ENCODE data around the gene SNTG2. TPM values are rescaled to one million over a fixed set of nuclear protein-coding genes. Genes with fewer than 3 reads are reported as not detected.
"Not testable (repeated sequence)": the region's sequence is repeated elsewhere in the genome, so short reads cannot be mapped to it uniquely, and the experiment has no call there.

SNTG2 gene
- total RNA-seq, 2 donors from 2014 or later = 0.72 to 1.0 TPM

DNA sequence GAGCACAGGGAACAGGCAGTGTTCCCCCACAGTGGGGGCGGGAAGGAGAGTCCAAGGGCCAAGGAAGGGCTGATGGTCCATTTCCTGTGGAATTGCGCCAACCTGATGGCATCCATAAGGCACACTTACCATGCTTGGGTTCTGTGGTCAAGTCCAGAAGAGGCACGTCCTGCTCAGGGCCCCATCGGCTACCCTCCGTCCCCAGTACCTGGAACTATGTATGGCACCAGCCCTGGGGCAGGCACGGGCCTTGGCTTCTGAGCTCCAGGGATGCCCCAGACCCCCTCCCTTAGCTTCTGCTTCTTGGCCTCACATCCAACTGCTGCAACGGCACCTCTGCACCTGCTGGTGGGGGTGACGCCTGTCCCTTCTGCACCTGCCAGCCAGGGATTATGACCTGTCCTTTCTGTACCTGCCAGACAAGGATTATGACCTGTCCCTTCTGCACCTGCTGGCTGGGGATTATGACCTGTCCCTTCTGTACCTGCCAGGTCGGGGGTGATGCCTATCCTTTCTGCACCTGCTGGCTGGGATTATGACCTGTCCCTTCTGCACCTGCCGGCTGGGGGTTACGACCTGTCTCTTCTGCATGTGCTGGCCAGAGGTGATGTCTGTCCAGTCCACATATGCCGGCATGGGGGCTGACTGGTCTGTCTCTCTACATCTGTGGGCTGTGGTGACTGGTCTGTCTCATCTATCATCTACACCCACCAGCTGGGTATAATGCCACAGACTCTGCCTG, 45.4 kb upstream of the SNTG2 start:
- no peak overlapping the region for H3K9ac ChIP-seq (ENCODE audit: low read depth in 2 of 2, low read length in 2 of 2)
- no peak overlapping the region for H3K27ac ChIP-seq
- no peak overlapping the region for H3K4me3 ChIP-seq
- no peaks in the 10 kb centered on the region for H3K4me1 ChIP-seq
- DNase-seq = no peak
- no peaks in the 10 kb centered on the region for H3K9me3 ChIP-seq
- no peaks in the 10 kb centered on the region for H3K36me3 ChIP-seq
- intact Hi-C loops (cut with DNase I) = no loop called here
- H3K27me3 ChIP-seq = no peaks in the 10 kb centered on the region
- TF ChIP-seq, protein P1, sequence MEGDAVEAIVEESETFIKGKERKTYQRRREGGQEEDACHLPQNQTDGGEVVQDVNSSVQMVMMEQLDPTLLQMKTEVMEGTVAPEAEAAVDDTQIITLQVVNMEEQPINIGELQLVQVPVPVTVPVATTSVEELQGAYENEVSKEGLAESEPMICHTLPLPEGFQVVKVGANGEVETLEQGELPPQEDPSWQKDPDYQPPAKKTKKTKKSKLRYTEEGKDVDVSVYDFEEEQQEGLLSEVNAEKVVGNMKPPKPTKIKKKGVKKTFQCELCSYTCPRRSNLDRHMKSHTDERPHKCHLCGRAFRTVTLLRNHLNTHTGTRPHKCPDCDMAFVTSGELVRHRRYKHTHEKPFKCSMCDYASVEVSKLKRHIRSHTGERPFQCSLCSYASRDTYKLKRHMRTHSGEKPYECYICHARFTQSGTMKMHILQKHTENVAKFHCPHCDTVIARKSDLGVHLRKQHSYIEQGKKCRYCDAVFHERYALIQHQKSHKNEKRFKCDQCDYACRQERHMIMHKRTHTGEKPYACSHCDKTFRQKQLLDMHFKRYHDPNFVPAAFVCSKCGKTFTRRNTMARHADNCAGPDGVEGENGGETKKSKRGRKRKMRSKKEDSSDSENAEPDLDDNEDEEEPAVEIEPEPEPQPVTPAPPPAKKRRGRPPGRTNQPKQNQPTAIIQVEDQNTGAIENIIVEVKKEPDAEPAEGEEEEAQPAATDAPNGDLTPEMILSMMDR (IDR thresholded peaks at IDR 0.05) = no peak

GRCh38 chr2:905833-906140, 44.9 kb upstream of the SNTG2 start:
- no peak for DNase-seq
- Histone ChIP-seq H3K9me3 (no peaks in the 10 kb centered on the region), H3K36me3 (no peaks in the 10 kb centered on the region), H3K9ac (ENCODE audit: low read depth in 2 of 2, low read length in 2 of 2) (no peak overlapping the region), H3K27me3 (no peaks in the 10 kb centered on the region), H3K4me1 (no peaks in the 10 kb centered on the region), H3K4me3 (no peak overlapping the region), H3K27ac (no peak overlapping the region)
- TF ChIP-seq, protein P1 (IDR thresholded peaks at IDR 0.05) = no peak
- intact Hi-C loops (cut with DNase I) = no loop called here

DNA sequence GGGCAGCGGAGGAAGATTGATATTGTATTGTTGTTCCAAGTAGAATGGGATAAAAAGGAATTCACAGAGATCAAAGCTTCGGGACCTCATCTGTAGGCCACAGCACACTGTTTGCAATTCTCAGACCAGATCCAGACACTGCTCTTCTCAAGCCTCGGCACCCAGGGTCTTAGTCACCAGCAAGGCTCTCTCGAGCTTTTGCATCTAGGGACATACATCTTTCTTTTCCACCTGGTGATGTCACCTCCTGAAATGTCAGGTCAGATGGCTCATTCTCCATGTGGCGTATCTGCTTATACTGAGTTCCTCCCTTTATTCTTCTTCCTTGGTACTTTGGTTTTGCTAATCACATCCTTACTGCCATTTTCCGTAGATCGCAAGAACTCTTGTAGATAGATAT, 42.9 kb upstream of the SNTG2 start:
- intact Hi-C loops (cut with DNase I) = no loop called here
- TF ChIP-seq, protein P1 (IDR thresholded peaks at IDR 0.05) = no peak
- DNase-seq = no peak

GRCh38 chr2:908568-908967, 42.1 kb upstream of the SNTG2 start:
- Histone ChIP-seq H3K36me3 (no peaks in the 10 kb centered on the region), H3K9me3 (no peaks in the 10 kb centered on the region), H3K4me1 (no peaks in the 10 kb centered on the region), H3K4me3 (no peak overlapping the region), H3K27ac (no peak overlapping the region), H3K27me3 (no peaks in the 10 kb centered on the region), H3K9ac (ENCODE audit: low read depth in 2 of 2, low read length in 2 of 2) (no peak overlapping the region)
- intact Hi-C loops (cut with DNase I) = no loop called here
- DNase-seq = no peak
- TF ChIP-seq, protein P1 (IDR thresholded peaks at IDR 0.05) = no peak

More for the DNA sequence above, 42.9 kb upstream of the SNTG2 start:
- Histone ChIP-seq H3K27me3 (no peaks in the 10 kb centered on the region), H3K9me3 (no peaks in the 10 kb centered on the region), H3K27ac (no peak overlapping the region), H3K9ac (ENCODE audit: low read depth in 2 of 2, low read length in 2 of 2) (no peak overlapping the region), H3K4me3 (no peak overlapping the region), H3K4me1 (no peaks in the 10 kb centered on the region), H3K36me3 (no peaks in the 10 kb centered on the region)

DNA sequence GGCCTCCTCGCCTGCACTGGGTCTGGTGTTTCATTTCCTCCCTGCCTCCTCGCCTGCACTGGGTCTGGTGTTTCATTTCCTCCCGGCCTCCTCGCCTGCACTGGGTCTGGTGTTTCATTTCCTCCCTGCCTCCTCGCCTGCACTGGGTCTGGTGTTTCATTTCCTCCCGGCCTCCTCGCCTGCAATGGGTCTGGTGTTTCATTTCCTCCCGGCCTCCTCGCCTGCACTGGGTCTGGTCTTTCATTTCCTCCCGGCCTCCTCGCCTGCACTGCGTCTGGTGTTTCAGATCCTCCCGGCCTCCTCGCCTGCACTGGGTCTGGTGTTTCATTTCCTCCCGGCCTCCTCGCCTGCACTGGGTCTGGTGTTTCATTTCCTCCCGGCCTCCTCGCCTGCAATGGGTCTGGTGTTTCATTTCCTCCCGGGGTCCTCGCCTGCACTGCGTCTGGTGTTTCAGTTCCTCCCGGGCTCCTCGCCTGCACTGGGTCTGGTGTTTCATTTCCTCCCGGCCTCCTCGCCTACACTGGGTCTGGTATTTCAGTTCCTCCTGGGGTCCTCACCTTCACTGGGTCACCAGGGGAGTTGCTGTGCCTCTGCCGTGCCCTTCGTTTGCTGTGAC, 40.8 kb upstream of the SNTG2 start:
- H3K36me3 ChIP-seq; DNase-seq; H3K27me3 ChIP-seq; H3K27ac ChIP-seq; H3K4me3 ChIP-seq; intact Hi-C loops (cut with DNase I); H3K9me3 ChIP-seq; H3K9ac ChIP-seq (ENCODE audit: low read depth in 2 of 2, low read length in 2 of 2); H3K4me1 ChIP-seq: not testable (repeated sequence)

DNA sequence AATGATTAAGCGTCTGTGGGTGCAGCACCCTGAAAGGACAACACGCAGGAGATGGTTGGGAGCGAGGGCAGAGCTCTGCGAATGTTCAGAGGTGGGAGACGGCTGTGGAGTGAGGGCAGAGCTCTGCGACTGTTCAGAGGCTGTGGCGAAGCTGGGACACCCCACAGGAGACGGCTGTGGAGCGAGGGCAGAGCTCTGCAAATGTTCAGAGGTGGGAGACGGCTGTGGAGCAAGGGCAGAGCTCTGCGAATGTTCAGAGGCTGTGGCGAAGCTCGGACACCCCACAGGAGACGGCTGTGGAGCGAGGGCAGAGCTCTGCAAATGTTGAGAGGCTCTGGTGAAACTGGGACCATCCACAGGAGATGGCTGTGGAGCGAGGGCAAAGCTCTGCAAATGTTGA, 40.0 kb upstream of the SNTG2 start:
- no peak for DNase-seq
- H3K4me1 ChIP-seq = no peaks in the 10 kb centered on the region
- no peak overlapping the region for H3K27ac ChIP-seq
- no peaks in the 10 kb centered on the region for H3K9me3 ChIP-seq
- H3K36me3 ChIP-seq = no peaks in the 10 kb centered on the region
- H3K4me3 ChIP-seq = no peak overlapping the region
- H3K27me3 ChIP-seq = no peaks in the 10 kb centered on the region
- intact Hi-C loops (cut with DNase I) = no loop called here
- H3K9ac ChIP-seq (ENCODE audit: low read depth in 2 of 2, low read length in 2 of 2) = no peak overlapping the region
- TF ChIP-seq, protein P1 (IDR thresholded peaks at IDR 0.05) = no peak
